ENCODE measurements around the gene BBS9. TPM values are rescaled to one million over a fixed set of nuclear protein-coding genes. Genes with fewer than 3 reads are reported as not detected.

Gene BBS9
- total RNA-seq, 2 donors from 2014 or later = 14.2 to 23.6 TPM

GRCh38 chr7:33422825-33423645 lies 293.7 kb downstream of the BBS9 start:
- 82 to 88% methylated on average over 8 of the region's 8 CpGs for WGBS, 2 donors
- TF ChIP-seq CTCF (IDR thresholded peaks at IDR 0.05) (no peak), POLR2A (IDR thresholded peaks at IDR 0.05) (no peak)
- intact Hi-C loops (cut with DNase I) = no loop called here
- H3K36me3 ChIP-seq (replicated peaks in 1 of 2; ENCODE audit: insufficient read depth in 1 of 2, low read depth in 2 of 2) = no peaks in the 10 kb centered on the region
- H3K27ac ChIP-seq = no peak overlapping the region
- no peaks in the 10 kb centered on the region for H3K9me3 ChIP-seq
- H3K4me1 ChIP-seq = no peaks in the 10 kb centered on the region
- no peak for DNase-seq
- H3K27me3 ChIP-seq = no peaks in the 10 kb centered on the region
- no peak overlapping the region for H3K4me3 ChIP-seq
- ATAC-seq = no peak

GRCh38 chr7:33423646-33424020 lies 294.3 kb downstream of the BBS9 start:
- Histone ChIP-seq H3K27me3 (no peaks in the 10 kb centered on the region), H3K4me3 (no peak overlapping the region), H3K9me3 (no peaks in the 10 kb centered on the region), H3K4me1 (no peaks in the 10 kb centered on the region), H3K27ac (no peak overlapping the region), H3K36me3 (replicated peaks in 1 of 2; ENCODE audit: insufficient read depth in 1 of 2, low read depth in 2 of 2) (no peaks in the 10 kb centered on the region)
- TF ChIP-seq CTCF (IDR thresholded peaks at IDR 0.05) (peak in 1 of 7 experiments; percentile 24), POLR2A (IDR thresholded peaks at IDR 0.05) (no peak)
- 73 to 82% methylated on average over 1 of the region's 1 CpG for whole genome bisulfite sequencing, 2 donors
- DNase-seq (no peak), ATAC-seq (no peak)
- intact Hi-C loops (cut with DNase I) = no loop called here

- TF ChIP-seq CTCF (IDR thresholded peaks at IDR 0.05) (no peak), POLR2A (IDR thresholded peaks at IDR 0.05) (no peak)
- Histone ChIP-seq H3K36me3 (replicated peaks in 1 of 2; ENCODE audit: insufficient read depth in 1 of 2, low read depth in 2 of 2) (no peaks in the 10 kb centered on the region), H3K4me1 (no peaks in the 10 kb centered on the region), H3K27ac (no peak overlapping the region), H3K9me3 (no peaks in the 10 kb centered on the region), H3K4me3 (no peak overlapping the region), H3K27me3 (no peaks in the 10 kb centered on the region)
- no peak for ATAC-seq
- intact Hi-C loops (cut with DNase I) = no loop called here
- DNase-seq = no peak
- 92 to 93% methylated on average over 5 of the region's 5 CpGs for WGBS, 2 donors
Observed at GRCh38 chr7:33425395-33425794, 296.0 kb downstream of the BBS9 start.

- H3K36me3 ChIP-seq (replicated peaks in 1 of 2; ENCODE audit: insufficient read depth in 1 of 2, low read depth in 2 of 2) = no peaks in the 10 kb centered on the region
- TF ChIP-seq POLR2A (IDR thresholded peaks at IDR 0.05) (no peak), CTCF (IDR thresholded peaks at IDR 0.05) (no peak)
- intact Hi-C loops (cut with DNase I) = no loop called here
- H3K4me3 ChIP-seq = no peak overlapping the region
- no peak overlapping the region for H3K27ac ChIP-seq
- no peaks in the 10 kb centered on the region for H3K4me1 ChIP-seq
- 77 to 82% methylated on average over 5 of the region's 5 CpGs for WGBS, 2 donors
- H3K9me3 ChIP-seq = no peaks in the 10 kb centered on the region
- no peak for DNase-seq
- ATAC-seq = no peak
- H3K27me3 ChIP-seq = no peaks in the 10 kb centered on the region
Observed at GRCh38 chr7:33425929-33426678, 296.7 kb downstream of the BBS9 start.
